22Rv1 (cell line): ENCODE results near the gene INSIG1.

Experiments
- ZFX ChIP-seq: fragments of 450-650 bp; IDR thresholded peaks from 2 replicates; pipeline ENCODE4 v1.6.1; 2017; ENCODE audit warnings: antibody characterized with exemption, borderline replicate concordance
- TF ChIP-seq, protein P1 (sequence below): fragments of 450-650 bp; IDR thresholded peaks from 2 replicates; pipeline ENCODE4 v1.5.1; 2017; ENCODE audit warnings: mild to moderate bottlenecking

DNA sequence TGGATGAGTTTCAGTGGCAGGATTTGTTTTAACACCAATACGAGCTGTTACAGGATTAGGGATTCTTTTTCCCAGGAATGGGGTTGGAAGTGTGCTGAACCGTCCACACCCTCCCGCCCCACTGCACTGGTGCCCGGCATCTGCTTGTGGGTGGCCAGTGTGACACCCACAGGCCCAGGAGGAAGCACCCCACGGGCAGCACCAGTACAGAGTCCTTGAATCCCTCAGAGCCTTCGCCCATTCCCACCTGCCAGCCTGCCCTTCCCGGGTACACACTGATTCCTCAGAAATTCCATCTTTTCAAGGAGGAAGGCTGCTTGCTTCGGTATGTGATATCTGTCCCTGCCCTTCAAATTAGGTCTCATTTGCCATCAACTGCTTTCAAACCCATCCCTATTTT lies 15.4 kb downstream of the INSIG1 start:
- TF ChIP-seq, protein P1, sequence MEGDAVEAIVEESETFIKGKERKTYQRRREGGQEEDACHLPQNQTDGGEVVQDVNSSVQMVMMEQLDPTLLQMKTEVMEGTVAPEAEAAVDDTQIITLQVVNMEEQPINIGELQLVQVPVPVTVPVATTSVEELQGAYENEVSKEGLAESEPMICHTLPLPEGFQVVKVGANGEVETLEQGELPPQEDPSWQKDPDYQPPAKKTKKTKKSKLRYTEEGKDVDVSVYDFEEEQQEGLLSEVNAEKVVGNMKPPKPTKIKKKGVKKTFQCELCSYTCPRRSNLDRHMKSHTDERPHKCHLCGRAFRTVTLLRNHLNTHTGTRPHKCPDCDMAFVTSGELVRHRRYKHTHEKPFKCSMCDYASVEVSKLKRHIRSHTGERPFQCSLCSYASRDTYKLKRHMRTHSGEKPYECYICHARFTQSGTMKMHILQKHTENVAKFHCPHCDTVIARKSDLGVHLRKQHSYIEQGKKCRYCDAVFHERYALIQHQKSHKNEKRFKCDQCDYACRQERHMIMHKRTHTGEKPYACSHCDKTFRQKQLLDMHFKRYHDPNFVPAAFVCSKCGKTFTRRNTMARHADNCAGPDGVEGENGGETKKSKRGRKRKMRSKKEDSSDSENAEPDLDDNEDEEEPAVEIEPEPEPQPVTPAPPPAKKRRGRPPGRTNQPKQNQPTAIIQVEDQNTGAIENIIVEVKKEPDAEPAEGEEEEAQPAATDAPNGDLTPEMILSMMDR = no peak
- no peak for TF ChIP-seq ZFX
